ENCODE measurements around the gene ETV7.

- TF ChIP-seq CTCF (IDR thresholded peaks at IDR 0.05) (no peak), POLR2A (IDR thresholded peaks at IDR 0.05) (no peak), POLR2AphosphoS5 (IDR thresholded peaks at IDR 0.05) (no peak), EP300 (IDR thresholded peaks at IDR 0.05) (no peak)
Measured at GRCh38 chr6:36357872-36358225, 29.6 kb downstream of the ETV7 start.

Data from gastroesophageal sphincter (tissue), 3 donors.